ENCODE results near the gene USP44. TPM values are rescaled to one million over a fixed set of nuclear protein-coding genes. Genes with fewer than 3 reads are reported as not detected.

The USP44 gene
- total and polyA plus RNA-seq, 10 of the 15 experiments (the other 5 are each of a cell fraction or from before 2014, with no cell fraction given): 0.02 to 0.26 (median 0.12) TPM; not detected in 6

DNA sequence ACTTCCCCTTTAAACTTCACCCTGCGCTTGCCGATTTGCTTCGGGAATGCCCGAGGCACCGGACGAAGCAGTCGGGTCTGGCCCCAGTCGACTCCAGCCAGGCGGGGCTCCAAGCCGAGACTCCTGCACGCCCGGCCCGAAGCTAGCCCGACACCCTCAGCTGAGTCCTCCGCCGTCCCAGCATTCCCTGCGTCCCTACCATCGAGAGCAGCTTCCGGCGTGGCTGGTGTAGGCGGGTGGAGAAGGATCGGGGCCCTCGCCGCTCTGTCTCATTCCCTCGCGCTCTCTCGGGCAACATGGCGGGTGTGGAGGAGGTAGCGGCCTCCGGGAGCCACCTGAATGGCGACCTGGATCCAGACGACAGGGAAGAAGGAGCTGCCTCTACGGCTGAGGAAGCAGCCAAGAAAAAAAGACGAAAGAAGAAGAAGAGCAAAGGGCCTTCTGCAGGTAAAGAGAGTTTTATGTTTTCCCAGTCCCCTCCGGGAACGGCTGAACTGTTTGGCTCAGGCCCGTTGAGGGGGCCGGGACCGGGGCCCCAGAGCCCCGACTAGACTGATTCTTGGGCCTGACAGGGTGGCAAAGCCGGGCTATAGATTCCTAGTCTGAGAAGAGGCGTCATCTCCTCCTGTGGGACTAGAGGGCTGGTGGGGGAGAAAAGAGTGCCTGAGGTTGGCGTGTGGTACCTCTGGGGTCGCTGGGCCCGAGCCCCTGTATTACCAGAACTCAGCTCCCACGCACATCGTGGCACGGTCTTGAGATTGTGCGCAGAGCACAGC is 77.2 kb downstream of the USP44 start, which contains the start of gene METAP2:
Gene METAP2, plus strand, starts transcription at position 269 of the 776 bp plus-strand sequence. Its CDS starts 28 bp downstream, at position 297.
- in situ Hi-C loops (cut with MboI): no loop called here
- DNase-seq (ENCODE audit: low read depth, low spot score) (peak; percentile 84), ATAC-seq (peak; percentile 98), FAIRE-seq (peak; percentile 96)
- no peaks in the 10 kb centered on the region for H3K9me3 ChIP-seq (replicated peaks; ENCODE audit: control insufficient read depth, insufficient read depth, low read length)
- peaks cover 0 to 16% of the 10 kb centered on the region in 2 experiments; a peak in 1 of 4 replicates for H3K36me3 ChIP-seq (ENCODE audit: control insufficient read depth in 2 of 2, insufficient read depth in 2 of 2, low read length in 1 of 2)
- H3K4me2 ChIP-seq (ENCODE audit: control insufficient read depth, insufficient read depth): peak within 1 kb of the TSS; percentile 88
- no peaks in the 10 kb centered on the region for H4K20me1 ChIP-seq (ENCODE audit: control insufficient read depth, insufficient read depth)
- ChIA-PET POLR2A (interaction anchor here (0.5 to 1.5 kb wide), 6 partner anchors 9 to 1586 kb away, joined by 3 to 4 read pairs (median 4); partner anchors contain the start of gene FGD6), CTCF (interaction anchor here (0.9 to 1.6 kb wide), 5 partner anchors 12 to 357 kb away, joined by 3 to 6 read pairs (median 4); no protein-coding TSS in a partner anchor), RAD21 (ENCODE audit: unreplicated experiment) (interaction anchor here (0.7 to 1.9 kb wide), 7 partner anchors 25 to 1211 kb away, joined by 3 to 9 read pairs (median 5); partner anchors contain the start of genes FGD6, NR2C1 and VEZT), SMC1A (ENCODE audit: uncharacterized antibody, unreplicated experiment) (interaction anchor here (0.5 to 2.4 kb wide), 10 partner anchors 9 to 258 kb away, joined by 3 to 12 read pairs (median 4); partner anchors contain the start of genes FGD6 and VEZT)
- H3K79me2 ChIP-seq (ENCODE audit: control insufficient read depth, insufficient read depth, low read length): peaks cover 51% of the 10 kb centered on the region
- H3K27me3 ChIP-seq (replicated peaks in 1 of 2; ENCODE audit: control insufficient read depth in 2 of 2, insufficient read depth in 2 of 2, low read length in 1 of 2): no peaks in the 10 kb centered on the region
- under 1% methylated on average over 49 of the region's 49 CpGs for WGBS (ENCODE audit: insufficient coverage, insufficient replicate concordance, low lambda C conversion rate, missing lambda C conversion rate)
- peak within 1 kb of the TSS; percentile 99 for H3K9ac ChIP-seq (ENCODE audit: control insufficient read depth, insufficient read depth, low read length)
- TSS peak; percentile 76 for BruUV-seq (replicated peaks)
- intact Hi-C loops (cut with micrococcal nuclease; ENCODE audit: unreplicated experiment): loop anchor here (2.0 kb wide), 2 partner anchors 257 to 357 kb away; partner anchors contain the start of genes FGD6 and VEZT
- peak within 1 kb of the TSS; percentile 90 for H2AFZ ChIP-seq (ENCODE audit: control insufficient read depth, low read depth, low read length)
- peak within 1 kb of the TSS; percentile 87 for H3K27ac ChIP-seq (ENCODE audit: control insufficient read depth, insufficient read depth)
- no peaks in the 10 kb centered on the region for H3K4me1 ChIP-seq (ENCODE audit: control insufficient read depth, insufficient read depth, low read length)
- peak within 1 kb of the TSS; percentile 98 for H3K4me3 ChIP-seq
- TF ChIP-seq TCF3 (IDR thresholded peaks at IDR 0.05; ENCODE audit: borderline replicate concordance, insufficient read depth, low read depth, low read length) (no peak; the same call in 1 of the 2 replicates), HSF1 (IDR thresholded peaks at IDR 0.05; ENCODE audit: low read depth, low read length) (no peak), PKNOX1 (IDR thresholded peaks at IDR 0.05) (no peak), ESRRA (IDR thresholded peaks at IDR 0.05; ENCODE audit: low read length) (no peak), SMAD1 (IDR thresholded peaks at IDR 0.05; ENCODE audit: low read depth, partially characterized antibody) (no peak), JUND (IDR thresholded peaks at IDR 0.05; ENCODE audit: low read depth, low read length) (no peak), CREM (IDR thresholded peaks at IDR 0.05; ENCODE audit: low read depth) (peak; percentile 68), RB1 (IDR thresholded peaks at IDR 0.05; ENCODE audit: borderline replicate concordance) (no peak; the same call in 1 of the 2 replicates), SPI1 (IDR thresholded peaks at IDR 0.05; ENCODE audit: borderline replicate concordance, insufficient read depth, low read depth, low read length) (0 out of 2 replicates have a peak, but pooled peaks have one; percentile 7), GABPA (IDR thresholded peaks at IDR 0.05; ENCODE audit: low read depth) (peak; percentile 84), SMAD5 (IDR thresholded peaks at IDR 0.05; ENCODE audit: low read depth) (peak; percentile 91)
- TF ChIP-seq, protein P1, sequence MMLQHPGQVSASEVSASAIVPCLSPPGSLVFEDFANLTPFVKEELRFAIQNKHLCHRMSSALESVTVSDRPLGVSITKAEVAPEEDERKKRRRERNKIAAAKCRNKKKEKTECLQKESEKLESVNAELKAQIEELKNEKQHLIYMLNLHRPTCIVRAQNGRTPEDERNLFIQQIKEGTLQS (IDR thresholded peaks at IDR 0.05; ENCODE audit: borderline replicate concordance, extremely low read depth, low read depth, low read length): no peak
- TF ChIP-seq, protein P2, sequence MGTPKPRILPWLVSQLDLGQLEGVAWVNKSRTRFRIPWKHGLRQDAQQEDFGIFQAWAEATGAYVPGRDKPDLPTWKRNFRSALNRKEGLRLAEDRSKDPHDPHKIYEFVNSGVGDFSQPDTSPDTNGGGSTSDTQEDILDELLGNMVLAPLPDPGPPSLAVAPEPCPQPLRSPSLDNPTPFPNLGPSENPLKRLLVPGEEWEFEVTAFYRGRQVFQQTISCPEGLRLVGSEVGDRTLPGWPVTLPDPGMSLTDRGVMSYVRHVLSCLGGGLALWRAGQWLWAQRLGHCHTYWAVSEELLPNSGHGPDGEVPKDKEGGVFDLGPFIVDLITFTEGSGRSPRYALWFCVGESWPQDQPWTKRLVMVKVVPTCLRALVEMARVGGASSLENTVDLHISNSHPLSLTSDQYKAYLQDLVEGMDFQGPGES (IDR thresholded peaks at IDR 0.05): no peak
- TF ChIP-seq, protein P3, sequence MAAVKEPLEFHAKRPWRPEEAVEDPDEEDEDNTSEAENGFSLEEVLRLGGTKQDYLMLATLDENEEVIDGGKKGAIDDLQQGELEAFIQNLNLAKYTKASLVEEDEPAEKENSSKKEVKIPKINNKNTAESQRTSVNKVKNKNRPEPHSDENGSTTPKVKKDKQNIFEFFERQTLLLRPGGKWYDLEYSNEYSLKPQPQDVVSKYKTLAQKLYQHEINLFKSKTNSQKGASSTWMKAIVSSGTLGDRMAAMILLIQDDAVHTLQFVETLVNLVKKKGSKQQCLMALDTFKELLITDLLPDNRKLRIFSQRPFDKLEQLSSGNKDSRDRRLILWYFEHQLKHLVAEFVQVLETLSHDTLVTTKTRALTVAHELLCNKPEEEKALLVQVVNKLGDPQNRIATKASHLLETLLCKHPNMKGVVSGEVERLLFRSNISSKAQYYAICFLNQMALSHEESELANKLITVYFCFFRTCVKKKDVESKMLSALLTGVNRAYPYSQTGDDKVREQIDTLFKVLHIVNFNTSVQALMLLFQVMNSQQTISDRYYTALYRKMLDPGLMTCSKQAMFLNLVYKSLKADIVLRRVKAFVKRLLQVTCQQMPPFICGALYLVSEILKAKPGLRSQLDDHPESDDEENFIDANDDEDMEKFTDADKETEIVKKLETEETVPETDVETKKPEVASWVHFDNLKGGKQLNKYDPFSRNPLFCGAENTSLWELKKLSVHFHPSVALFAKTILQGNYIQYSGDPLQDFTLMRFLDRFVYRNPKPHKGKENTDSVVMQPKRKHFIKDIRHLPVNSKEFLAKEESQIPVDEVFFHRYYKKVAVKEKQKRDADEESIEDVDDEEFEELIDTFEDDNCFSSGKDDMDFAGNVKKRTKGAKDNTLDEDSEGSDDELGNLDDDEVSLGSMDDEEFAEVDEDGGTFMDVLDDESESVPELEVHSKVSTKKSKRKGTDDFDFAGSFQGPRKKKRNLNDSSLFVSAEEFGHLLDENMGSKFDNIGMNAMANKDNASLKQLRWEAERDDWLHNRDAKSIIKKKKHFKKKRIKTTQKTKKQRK (IDR thresholded peaks at IDR 0.05; ENCODE audit: low read depth, low read length): no peak

Measured in GM12878 (cell line).